Thoracic aorta endothelial cell (primary cell): Measurements from ENCODE around the gene DNMBP. TPM values are rescaled to one million over a fixed set of nuclear protein-coding genes. Genes with fewer than 3 reads are reported as not detected.

Source experiments
- total RNA-seq: library from RNA; depleted of rRNA; stranded (reverse); fragments of >200 nt; gene quantifications from 2 replicates; pipeline ENCODE4 v1.2.3, GENCODE V29; 2012

Gene DNMBP
- 68.1 and 86.2 TPM in 2 replicates for total RNA-seq

GRCh38 chr10:100009793-100010676, at the start of gene DNMBP:
Gene DNMBP (minus strand): TSS chr10:100009947. CDS start chr10:99972124, 37,823 bp downstream.

Other genes with a start within 250 kb of the DNMBP start
- 1.1 and 1.4 TPM in 2 replicates for gene ABCC2, start 227.3 kb downstream of the DNMBP start, total RNA-seq
- gene CPN1, start 71.9 kb upstream of the DNMBP start, total RNA-seq = not detected in 2 replicates
- 62.2 and 73.3 TPM in 2 replicates for gene ERLIN1, start 176.1 kb upstream of the DNMBP start, total RNA-seq
- gene CHUK, start 219.6 kb upstream of the DNMBP start, total RNA-seq = 39.6 and 40.7 TPM in 2 replicates